ENCODE data around the gene TEX264. TPM values are rescaled to one million over a fixed set of nuclear protein-coding genes. Genes with fewer than 3 reads are reported as not detected.
"Not testable (repeated sequence)": the region's sequence is repeated elsewhere in the genome, so short reads cannot be mapped to it uniquely, and the experiment has no call there.

TEX264 gene, protein sequence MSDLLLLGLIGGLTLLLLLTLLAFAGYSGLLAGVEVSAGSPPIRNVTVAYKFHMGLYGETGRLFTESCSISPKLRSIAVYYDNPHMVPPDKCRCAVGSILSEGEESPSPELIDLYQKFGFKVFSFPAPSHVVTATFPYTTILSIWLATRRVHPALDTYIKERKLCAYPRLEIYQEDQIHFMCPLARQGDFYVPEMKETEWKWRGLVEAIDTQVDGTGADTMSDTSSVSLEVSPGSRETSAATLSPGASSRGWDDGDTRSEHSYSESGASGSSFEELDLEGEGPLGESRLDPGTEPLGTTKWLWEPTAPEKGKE
- 17.9 TPM for total RNA-seq

DNA sequence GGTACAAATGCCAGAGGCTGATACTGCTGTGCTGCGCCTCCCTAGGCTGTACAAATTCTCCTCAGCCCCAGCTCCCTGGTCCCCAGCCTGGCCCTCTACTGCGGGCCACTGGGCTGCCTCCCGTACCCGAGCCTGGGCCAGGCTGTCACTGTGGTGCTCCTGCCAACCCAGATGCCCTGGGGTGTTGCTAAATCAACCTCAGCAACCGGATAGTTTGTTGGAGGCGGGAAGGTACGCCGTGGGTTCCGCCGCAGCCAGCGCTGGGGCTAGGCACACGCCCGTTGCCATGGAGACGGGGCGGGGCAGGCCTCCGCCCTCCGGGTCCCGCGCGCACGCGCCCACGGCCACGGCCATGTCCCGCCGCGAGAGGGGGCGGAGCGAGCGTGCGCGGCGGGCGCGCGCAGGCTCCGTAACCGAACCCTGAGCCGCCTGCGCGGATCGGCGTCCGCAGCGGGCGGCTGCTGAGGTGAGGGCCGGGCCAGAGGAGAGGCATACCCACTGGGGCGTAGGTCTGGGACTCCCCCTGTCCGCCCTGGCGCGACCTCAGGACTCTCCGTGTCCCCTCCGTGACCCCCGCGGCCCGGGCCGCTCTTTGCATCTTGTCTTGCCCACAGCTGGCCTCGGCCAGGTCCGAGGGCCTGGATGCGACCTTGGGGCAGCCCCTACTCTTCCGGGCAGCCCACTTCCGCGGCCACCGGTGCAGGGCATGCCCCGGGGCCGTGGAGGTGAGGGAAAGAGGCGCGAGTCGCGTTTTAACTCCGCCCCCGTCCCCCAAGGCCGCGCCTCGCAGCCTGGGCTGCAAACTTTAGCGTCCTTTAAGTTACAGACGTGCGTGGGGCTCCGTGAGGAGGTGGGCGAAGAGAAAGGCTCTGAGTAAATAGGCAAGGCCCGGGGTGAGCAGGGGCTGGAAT, at the start of gene TEX264:
Gene TEX264 (plus strand): TSS at position 430 of the 911 bp plus-strand sequence. CDS start 3,053 bp downstream, outside the sequence.
- FAIRE-seq, result no peak
- peak; percentile 98 for DNase-seq (ENCODE audit: low spot score in 2 of 2)

DNA sequence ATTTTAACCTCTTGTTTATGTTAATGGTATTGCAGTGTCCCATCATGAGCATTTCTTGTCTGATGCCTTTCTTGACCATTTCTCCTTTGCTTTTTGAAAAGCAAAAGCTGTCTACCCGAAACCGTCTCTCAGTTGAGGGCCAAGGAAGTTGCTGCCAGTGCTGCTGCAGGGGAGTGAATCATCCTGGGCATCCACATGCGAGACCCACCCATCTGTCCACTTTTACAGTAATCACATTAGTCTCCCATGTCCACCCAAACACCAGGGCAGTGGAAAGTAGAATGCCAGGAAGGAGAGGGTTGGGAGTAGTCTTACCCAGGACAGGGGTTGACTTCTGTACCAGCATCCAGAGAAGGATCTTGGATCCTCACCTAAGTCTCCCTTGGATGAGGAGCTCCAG, 48.6 kb upstream of the TEX264 start:
- DNase-seq (ENCODE audit: low spot score in 2 of 2) (no peak), FAIRE-seq (no peak)

DNA sequence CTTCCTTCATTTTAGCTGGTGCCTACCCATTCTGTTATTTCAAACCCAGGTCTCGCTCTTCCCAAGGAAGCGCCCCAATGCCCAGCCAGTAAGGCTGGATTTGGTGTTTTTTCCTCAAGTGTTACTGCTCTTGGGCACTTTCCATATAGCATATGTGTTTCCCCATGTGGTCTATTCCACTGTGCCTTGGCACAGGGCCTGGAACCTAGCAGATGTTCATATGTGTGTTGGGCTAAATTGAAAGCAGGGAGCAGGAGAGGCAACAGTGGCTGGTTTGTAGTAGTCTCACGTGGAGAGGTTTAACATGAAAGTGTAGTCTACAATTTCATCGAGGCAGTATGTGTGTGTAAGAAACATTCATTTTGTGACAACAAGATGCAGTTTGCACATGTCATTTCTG, 48.2 kb upstream of the TEX264 start:
- DNase-seq (ENCODE audit: low spot score in 2 of 2) (peak in 1 of 2 donors; percentile 22), FAIRE-seq (no peak)

DNA sequence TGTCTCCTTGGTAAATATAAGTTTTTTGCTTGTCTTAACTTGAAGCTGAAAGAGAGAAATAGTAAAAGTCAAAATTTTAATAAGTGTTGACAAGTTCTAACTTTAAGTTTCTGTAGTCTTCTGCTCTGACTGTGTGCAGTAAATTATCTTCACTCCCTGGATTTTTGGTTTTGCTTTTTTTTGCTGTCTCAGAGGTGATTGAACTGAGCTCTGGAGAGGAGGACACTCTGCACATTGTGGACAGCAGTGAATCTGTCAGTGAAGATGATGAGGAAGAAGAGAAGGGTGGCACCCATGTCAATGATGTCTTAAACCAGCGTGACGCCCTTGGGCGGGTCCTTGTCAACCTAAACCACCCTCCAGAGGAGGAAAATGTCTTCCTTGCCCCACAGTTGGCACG, 40.5 kb upstream of the TEX264 start:
- FAIRE-seq, result no peak
- DNase-seq (ENCODE audit: low spot score in 2 of 2), result no peak

DNA sequence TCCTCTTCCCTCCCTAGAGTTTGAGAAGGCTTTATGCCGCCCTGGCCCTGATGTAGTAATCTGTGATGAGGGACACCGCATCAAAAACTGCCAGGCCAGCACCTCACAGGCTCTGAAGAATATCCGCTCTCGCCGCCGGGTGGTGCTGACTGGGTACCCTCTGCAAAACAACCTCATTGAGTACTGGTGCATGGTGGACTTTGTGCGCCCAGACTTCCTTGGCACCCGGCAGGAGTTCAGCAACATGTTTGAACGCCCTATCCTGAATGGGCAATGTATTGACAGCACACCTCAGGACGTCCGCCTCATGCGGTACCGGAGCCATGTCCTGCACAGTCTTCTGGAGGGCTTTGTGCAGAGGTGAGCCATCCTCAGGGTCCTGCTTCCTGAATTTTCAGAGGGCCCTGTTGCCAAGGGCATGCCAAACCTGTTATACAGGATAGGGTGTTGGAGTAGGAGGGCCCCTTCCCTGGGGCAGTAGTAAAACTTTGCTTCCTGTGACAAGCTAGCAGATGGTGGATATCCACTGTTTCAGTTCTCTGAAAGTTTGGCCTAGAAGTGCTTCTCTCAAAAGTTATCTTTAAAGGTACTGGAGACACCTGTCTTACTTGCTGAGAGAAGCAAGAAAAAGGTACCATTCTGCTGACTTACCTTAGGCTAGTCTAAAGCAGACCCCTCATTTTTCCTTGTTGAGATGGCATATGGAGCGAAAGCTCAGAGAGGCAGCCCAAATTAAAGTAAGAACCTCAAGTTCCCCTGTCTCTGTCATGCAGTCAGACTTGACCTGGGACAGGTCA, 33.7 kb upstream of the TEX264 start:
- FAIRE-seq (no peak), DNase-seq (ENCODE audit: low spot score in 2 of 2) (no peak)

DNA sequence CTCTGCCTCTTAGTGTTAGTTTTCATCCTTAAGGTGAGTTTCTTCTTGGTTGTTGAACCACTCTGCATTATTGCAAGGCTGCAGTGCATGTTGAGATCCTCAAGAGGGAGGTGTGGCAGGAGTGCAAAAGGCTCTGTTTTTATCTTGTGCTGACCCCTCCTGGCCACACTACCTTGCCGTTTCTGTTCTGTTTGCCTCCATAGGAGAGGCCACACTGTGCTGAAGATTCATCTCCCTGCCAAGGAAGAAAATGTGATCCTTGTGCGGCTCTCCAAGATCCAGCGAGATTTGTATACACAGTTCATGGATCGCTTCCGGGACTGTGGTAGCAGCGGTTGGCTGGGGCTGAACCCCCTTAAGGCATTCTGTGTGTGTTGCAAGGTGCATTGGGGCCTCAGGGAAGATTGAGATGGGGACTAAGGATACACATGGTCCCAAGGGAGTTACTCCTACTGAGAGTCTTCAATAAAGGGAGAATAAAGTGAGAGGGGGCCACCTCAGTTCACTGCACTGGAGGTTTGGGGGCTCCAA, 33.0 kb upstream of the TEX264 start:
- no peak for FAIRE-seq
- DNase-seq (ENCODE audit: low spot score in 2 of 2), result no peak

DNA sequence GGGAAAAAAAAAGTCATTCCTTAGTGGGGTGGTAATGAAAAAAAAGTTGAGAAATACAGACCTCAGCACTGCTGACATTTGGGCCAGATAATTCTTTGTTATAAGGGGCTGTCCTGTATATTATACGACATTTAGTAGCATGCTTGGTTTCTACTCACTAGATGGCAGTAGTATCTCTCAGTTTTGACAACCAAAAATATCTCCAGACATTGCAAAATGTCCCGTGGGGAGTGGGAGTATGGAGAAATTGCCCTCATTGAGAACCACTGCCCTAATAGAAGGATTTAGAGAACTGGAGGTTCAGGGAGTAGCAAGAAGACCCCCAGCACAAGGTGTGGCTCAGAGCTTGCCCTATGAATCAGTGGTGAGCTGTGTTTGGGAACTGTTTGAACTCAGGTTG, 28.6 kb upstream of the TEX264 start:
- DNase-seq (ENCODE audit: low spot score in 2 of 2) (no peak), FAIRE-seq (no peak)

DNA sequence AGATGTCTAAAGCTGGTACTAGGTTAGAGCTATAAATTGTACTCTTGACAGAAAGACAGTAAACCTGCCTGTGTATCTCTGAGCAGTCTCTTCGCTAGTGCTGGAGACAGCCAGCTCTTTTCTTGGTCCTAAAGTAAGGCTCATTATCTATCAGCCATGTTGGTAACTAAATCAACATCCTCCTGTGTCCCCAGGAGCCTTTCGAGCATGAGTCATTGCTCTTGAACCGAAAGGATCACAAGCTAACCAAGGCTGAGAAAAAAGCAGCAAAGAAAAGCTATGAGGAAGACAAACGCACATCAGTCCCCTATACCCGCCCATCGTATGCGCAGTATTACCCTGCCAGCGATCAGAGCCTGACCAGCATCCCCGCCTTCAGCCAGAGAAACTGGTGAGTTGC, 25.0 kb upstream of the TEX264 start:
- FAIRE-seq, result no peak
- DNase-seq (ENCODE audit: low spot score in 2 of 2), result no peak

DNA sequence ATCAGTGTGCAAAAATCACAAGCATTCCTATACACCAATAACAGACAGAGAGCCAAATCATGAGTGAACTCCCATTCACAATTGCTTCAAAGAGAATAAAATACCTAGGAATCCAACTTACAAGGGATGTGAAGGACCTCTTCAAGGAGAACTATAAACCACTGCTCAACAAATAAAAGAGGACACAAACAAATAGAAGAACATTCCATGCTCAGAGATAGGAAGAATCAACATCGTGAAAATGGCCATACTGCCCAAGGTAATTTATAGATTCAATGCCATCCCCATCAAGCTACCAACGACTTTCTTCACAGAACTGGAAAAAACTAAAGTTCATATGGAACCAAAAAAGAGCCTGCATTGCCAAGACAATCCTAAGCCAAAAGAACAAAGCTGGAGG, 18.9 kb upstream of the TEX264 start:
- FAIRE-seq; DNase-seq (ENCODE audit: low spot score in 2 of 2): not testable (repeated sequence)

DNA sequence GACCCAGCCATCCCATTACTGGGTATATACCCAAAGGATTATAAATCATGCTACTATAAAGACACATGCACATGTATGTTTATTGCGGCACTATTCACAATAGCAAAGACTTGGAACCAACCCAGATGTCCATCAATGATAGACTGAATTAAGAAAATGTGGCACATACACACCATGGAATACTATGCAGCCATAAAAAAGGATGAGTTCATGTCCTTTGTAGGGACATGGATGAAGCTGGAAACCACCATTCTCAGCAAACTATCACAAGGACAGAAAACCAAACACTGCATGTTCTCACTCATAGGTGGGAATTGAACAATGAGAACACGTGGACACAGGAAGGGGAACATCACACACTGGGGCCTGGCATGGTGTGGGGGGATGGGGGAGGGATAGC, 17.6 kb upstream of the TEX264 start:
- not testable (repeated sequence) for FAIRE-seq; DNase-seq (ENCODE audit: low spot score in 2 of 2)

DNA sequence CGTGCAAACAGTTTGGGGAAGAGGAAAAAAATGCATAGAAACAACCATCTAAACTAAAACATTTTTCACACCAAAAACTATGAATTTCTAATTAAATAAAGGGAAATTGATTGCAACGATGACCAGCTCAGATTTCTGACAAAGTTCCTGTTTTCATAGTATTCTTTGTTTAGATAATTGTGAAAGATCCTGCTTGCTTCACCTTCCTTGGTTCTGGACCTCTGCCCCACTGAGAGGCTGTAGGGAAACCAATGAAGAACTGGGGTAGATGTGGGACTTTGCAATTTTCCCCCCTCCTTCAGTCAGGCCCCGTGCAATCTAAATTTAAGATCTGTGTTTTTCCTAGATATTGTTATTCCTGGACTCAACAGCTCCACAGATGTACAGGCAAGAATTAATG, 13.8 kb upstream of the TEX264 start:
- no peak for DNase-seq (ENCODE audit: low spot score in 2 of 2)
- no peak for FAIRE-seq

DNA sequence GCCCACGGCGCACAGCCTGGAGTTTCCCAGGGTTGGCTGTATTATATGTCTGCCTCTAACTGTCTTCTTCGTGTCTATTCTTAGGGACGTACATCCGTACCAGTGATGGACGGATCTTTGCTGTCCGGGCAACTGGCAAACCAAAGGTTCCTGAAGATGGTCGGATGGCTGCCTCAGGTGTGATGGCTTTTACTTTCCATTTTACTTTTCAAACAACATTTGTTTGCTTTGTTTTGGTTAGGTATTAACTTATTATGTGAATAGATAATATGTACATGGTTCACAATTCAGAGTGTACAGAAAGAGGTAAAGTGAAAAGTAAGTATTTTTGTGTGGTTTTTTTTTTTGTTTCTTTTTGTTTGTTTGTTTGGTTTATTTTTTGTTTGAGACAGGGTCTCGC, 11.1 kb upstream of the TEX264 start:
- DNase-seq (ENCODE audit: low spot score in 2 of 2) (no peak), FAIRE-seq (no peak)

DNA sequence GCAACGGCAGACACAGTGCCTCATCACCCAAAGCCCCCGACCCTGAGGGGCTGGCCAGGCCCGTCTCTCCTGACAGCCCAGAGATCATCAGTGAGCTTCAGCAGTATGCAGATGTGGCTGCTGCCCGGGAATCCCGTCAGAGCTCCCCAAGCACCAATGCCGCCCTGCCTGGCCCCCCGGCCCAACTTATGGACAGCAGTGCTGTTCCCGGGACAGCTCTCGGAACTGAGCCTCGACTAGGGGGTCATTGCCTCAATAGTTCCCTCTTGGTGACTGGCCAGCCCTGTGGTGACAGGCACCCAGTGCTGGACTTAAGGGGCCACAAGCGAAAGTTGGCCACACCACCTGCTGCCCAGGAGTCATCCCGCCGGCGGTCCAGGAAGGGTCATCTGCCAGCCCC, 8.6 kb upstream of the TEX264 start:
- no peak for DNase-seq (ENCODE audit: low spot score in 2 of 2)
- no peak for FAIRE-seq

DNA sequence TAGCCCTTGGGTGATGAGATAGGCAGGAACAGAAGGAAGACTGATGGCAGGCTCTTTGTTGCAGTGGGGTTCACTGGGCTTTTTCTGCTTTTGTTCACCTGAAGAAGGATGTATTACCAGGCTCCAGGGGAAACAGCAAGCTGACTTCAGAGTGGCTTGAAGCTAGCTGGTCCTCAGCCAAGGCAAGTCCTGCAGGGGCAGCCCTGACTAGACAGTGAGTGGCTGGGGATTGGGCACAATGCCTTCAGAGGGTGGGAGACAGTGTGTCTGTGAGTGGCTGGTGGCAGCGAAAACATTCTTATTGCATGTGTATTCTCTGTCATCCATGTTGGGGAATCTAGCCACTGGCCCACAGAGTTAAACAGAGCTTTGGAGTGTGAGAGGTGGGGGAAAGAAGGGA, 2.3 kb upstream of the TEX264 start:
- DNase-seq (ENCODE audit: low spot score in 2 of 2) (no peak), FAIRE-seq (no peak)

DNA sequence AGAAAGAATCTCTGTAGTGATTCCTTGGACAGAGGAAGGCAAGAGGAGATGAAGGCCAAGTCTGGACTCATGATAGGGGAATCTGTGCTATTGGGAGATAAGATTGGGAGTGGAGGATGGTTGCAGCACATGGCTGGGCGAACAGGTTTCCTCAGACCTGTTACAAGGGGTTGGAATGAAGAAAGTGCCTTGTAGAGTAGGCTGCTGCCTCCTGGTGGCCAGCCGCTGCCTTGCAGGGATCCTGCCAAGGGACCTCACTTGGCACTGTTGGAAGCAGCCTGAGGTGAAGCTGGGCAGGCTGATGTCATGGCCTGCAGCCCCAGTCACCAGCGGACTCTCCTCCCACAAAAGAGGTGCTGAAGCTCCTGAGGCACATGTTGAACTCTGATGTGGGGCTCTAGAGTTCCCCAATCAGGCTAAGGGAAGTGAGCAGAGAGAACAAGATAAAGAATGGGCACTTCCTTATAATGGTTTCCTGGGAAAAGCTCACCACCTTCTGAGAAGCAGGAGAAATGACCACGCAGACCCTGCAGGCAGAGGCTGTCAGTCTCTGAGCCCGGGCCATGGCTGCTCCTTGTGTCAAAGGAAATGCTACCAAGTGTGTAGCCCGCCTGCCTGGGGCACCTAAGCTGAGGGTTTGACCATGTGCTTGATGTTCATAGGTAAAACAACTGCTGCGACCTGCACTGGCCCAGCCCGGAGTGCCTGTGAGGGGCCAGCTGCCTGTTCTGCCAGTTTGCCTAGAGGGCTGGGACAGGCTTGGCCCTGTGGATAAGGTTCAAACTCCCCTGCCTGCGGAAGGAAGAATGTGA, 1.6 kb upstream of the TEX264 start:
- FAIRE-seq (no peak), DNase-seq (ENCODE audit: low spot score in 2 of 2) (peak; percentile 47 to 70)

DNA sequence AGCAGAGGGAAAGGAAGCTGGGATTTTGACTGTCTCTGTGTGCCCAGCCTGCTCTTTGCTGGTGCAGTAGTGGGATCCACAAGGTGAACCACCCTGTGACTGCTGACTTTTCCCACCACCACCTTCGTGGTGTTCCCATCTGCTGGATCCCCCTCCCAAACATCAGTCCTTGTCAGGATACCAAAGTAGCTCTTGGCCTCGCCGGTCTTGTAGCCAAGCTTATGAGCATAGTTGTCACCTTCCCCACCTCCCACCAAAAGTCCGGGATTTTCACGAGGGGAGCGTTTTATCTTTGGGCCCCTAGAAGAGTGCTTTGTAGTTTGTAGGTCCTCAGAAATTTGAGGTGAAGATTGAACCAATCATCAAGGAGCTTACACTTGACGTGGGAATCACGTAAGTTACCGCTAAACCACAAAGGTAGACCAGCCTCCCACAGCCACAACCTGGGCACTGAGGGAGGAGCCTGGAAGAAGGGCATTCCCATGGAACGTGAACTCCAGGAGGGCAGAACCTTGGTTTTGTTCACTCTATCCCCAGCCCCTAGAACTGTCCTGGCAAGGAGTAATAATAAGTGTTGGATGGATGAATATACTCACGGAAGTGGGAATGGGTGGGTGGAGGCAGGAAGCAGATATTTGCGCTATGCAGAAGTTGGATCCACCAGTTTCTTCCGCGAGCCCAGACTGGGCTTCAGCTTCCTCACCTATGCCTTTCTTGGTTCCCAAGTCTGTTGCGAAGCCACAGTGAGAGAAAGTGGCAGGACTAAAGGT, 814 bp upstream of the TEX264 start:
- no peak for DNase-seq (ENCODE audit: low spot score in 2 of 2)
- no peak for FAIRE-seq

DNA sequence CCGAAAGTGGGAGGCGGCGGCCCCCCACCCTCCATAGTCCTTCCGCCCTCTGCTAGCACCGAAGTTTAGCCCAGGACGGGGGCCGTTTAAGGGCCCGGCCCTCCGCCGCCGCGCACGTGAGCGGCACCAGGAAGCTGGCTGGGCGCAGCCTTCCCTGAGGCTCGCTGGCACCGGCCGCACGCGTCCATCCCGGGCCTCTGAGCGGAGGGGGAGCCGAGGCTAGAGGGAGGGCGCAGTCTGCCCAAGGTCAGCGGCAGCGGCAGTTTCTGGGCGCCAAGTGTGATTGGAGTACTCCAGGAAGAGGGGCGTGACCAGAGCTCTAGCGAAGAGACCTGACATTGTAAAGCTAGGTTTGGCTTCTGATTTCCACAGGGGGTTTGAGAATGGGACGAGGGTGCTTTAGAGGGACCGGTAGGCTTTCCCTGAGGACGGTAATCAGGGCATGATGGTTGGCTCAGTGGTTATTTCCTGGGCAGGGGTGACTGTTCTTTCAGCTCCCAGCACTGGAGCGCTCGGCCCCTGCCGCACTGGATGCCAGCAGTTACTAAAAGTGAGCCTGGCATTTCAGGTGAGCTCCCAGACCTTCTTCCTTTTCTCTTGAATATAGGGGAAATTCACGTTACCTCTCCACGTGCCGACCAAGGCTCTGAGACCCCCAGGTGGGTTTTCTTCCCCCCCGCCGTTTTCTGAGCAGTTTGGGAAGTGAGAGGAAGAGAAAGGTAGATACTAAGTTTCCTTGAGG, 853 bp downstream of the TEX264 start:
- FAIRE-seq (no peak), DNase-seq (ENCODE audit: low spot score in 2 of 2) (peak; percentile 64 to 66)

DNA sequence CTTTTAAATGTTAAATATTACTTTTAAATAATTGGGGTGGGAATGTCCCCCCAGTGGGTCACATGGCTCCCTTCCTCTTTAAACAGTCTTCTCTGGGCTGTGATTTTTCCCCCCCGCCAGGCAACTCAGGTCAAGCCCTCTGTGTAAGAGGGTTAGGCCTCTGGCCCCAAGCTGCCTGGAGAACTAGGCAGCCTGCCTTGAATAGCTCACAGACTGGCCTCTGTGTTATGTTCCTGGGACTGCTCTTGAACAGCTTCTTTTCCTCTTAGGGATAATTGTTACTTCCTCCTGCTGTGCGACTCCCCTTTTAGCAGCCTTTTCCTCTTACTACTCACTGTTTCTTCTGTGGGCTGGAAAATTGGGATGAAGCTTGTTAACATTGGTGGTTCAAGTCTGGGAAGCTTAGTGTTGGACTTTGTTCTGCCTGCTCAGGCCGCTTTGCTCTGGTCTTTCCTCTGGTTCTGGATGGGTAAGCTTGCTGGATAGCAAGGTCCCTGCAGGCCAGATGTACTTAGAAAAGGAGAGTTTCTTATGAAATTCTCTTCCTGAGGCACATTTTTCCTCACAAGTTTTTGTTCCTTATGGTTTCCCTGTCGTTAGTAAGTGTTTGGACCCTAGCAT, 2.2 kb downstream of the TEX264 start:
- DNase-seq (ENCODE audit: low spot score in 2 of 2), result no peak
- no peak for FAIRE-seq

Measured in frontal cortex (tissue), 4 donors.